LNCAP (cell line): ENCODE results near the gene MFAP4.

Source experiments
- CTCF ChIP-seq: fragments of 450-650 bp; IDR thresholded peaks from 2 replicates; pipeline ENCODE4 v1.5.1; 2017; ENCODE audit warnings: mild to moderate bottlenecking

MFAP4 gene

GRCh38 chr17:19412984-19413383, 26.0 kb upstream of the MFAP4 start:
- TF ChIP-seq CTCF: no peak

GRCh38 chr17:19412510-19412909, 25.5 kb upstream of the MFAP4 start:
- no peak for TF ChIP-seq CTCF

- no peak for TF ChIP-seq CTCF
Observed at GRCh38 chr17:19411631-19412030, 24.6 kb upstream of the MFAP4 start.

GRCh38 chr17:19410875-19411620, 24.1 kb upstream of the MFAP4 start, which contains the start of gene RNF112:
TSS of gene RNF112 (plus strand) at chr17:19411232. CDS start at chr17:19411409, 177 bp downstream.
- TF ChIP-seq CTCF: no peak

- no peak for TF ChIP-seq CTCF
Observed at GRCh38 chr17:19410091-19410490, 23.1 kb upstream of the MFAP4 start.

GRCh38 chr17:19409509-19409908, 22.5 kb upstream of the MFAP4 start:
- TF ChIP-seq CTCF: no peak

GRCh38 chr17:19409066-19409465, 22.1 kb upstream of the MFAP4 start:
- no peak for TF ChIP-seq CTCF

- TF ChIP-seq CTCF: no peak
Observed at GRCh38 chr17:19408346-19408710, 21.3 kb upstream of the MFAP4 start.
